Fibroblast of the aortic adventitia (primary cell): ENCODE results near the gene NTRK1. TPM values are rescaled to one million over a fixed set of nuclear protein-coding genes. Genes with fewer than 3 reads are reported as not detected.

Experiments used
- DNase-seq: peaks from one replicate; pipeline ENCODE4 v3.0.0-alpha.2; 2010; ENCODE audit warnings: low read depth
- H3K4me3 ChIP-seq: 2 replicates; pipeline ENCODE4 v1.5.1; 2011; ENCODE audit warnings: low read depth, mild to moderate bottlenecking, control low read depth, low read length, moderate library complexity
- CTCF ChIP-seq: IDR thresholded peaks from 2 replicates; pipeline ENCODE4 v1.5.1; 2011; ENCODE audit warnings: mild to moderate bottlenecking, low read length, control low read depth, inconsistent platforms; ENCODE audit not compliant: insufficient read depth
- total RNA-seq: library from RNA; depleted of rRNA; stranded (reverse); fragments of >200 nt; gene quantifications from 2 replicates; pipeline ENCODE4 v1.2.3, GENCODE V29; 2012; ENCODE audit warnings: low replicate concordance

Gene NTRK1
- total RNA-seq, 1 donor = 0.09 TPM

GRCh38 chr1:156815307-156815826, 45.3 kb upstream of the NTRK1 start:
- H3K4me3 ChIP-seq = no peak overlapping the region
- TF ChIP-seq CTCF = peak; percentile 5
- peak; percentile 77 for DNase-seq

- TF ChIP-seq CTCF = no peak
- H3K4me3 ChIP-seq = no peak overlapping the region
- DNase-seq = no peak
Observed at GRCh38 chr1:156815961-156816422, 44.7 kb upstream of the NTRK1 start.

GRCh38 chr1:156816561-156817328, 43.9 kb upstream of the NTRK1 start, which contains the start of gene SH2D2A:
TSS of gene SH2D2A (minus strand) at chr1:156816848. CDS start at chr1:156816708, 140 bp downstream.
- TF ChIP-seq CTCF = no peak
- no peak within 1 kb of the TSS for H3K4me3 ChIP-seq
- no peak for DNase-seq

- H3K4me3 ChIP-seq = no peak overlapping the region
- no peak for TF ChIP-seq CTCF
- peak; percentile 39 for DNase-seq
Observed at GRCh38 chr1:156821801-156822200, 38.9 kb upstream of the NTRK1 start.

GRCh38 chr1:156822680-156823079, 38.0 kb upstream of the NTRK1 start:
- no peak for TF ChIP-seq CTCF
- no peak for DNase-seq
- no peak overlapping the region for H3K4me3 ChIP-seq

- TF ChIP-seq CTCF = no peak
- H3K4me3 ChIP-seq = no peak overlapping the region
- no peak for DNase-seq
Observed at GRCh38 chr1:156823210-156823790, 37.4 kb upstream of the NTRK1 start.
